Measurements from ENCODE around the gene MBTPS1. TPM values are rescaled to one million over a fixed set of nuclear protein-coding genes. Genes with fewer than 3 reads are reported as not detected.

The MBTPS1 gene
- total and polyA plus RNA-seq, 9 of the 15 experiments (the other 6 are each of a cell fraction or from before 2014, with no cell fraction given), result 2.8 to 57.6 (median 43.8) TPM

DNA sequence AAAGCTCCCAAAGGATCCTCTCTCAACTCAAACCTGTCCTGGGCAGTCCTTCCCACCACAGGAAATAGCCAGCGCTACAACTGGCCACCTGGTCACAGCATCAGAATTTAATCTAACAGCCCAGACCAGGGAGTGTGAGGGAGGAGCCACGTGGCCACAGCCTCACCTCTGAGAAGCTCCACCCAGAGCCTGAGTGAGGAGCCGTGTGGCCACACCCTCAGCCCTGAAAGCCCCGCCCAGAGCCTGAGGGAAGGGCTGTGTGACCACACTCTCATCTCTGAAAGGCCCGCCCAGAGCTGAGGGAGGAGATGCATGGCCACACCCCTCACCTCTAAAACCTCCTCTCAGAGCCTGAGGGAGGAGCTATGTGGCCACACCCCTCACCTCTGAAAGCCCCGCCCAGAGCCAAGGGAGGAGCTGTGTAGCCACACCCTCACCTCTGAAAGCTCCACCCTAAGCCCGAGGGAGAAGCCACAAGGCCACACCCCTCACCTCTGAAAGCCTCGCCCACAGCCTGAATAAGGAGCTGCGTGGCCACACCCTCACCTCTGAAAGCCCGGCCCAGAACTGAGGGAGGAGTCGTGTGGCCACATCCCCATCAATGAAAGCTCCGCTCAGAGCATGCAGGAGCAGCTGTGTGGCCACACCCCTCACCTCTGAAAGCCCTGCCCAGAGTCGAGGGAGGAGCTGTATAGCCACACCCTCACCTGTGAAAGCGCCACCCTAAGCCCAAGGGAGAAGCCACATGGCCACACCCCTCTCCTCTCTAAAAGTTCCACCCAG lies 102.8 kb downstream of the MBTPS1 start (continued):
- TF ChIP-seq ARID4B (CRISPR knock-in tag; IDR thresholded peaks at IDR 0.05) (no peak), SRF (CRISPR knock-in tag; IDR thresholded peaks at IDR 0.05) (peak in 1 of 2 experiments; percentile 83; a peak in 2 of 4 replicates), ZNF146 (CRISPR knock-in tag; IDR thresholded peaks at IDR 0.05; ENCODE audit: unreplicated experiment) (no peak), ZNF311 (CRISPR knock-in tag; IDR thresholded peaks at IDR 0.05) (no peak), CTCFL (IDR thresholded peaks at IDR 0.05; ENCODE audit: borderline replicate concordance, insufficient read depth, low read depth, low read length, poor library complexity, severe bottlenecking) (no peak), ZNF589 (CRISPR knock-in tag; IDR thresholded peaks at IDR 0.05; ENCODE audit: low read depth) (no peak), NFXL1 (CRISPR knock-in tag; IDR thresholded peaks at IDR 0.05) (no peak)
- TF ChIP-seq, protein P1, sequence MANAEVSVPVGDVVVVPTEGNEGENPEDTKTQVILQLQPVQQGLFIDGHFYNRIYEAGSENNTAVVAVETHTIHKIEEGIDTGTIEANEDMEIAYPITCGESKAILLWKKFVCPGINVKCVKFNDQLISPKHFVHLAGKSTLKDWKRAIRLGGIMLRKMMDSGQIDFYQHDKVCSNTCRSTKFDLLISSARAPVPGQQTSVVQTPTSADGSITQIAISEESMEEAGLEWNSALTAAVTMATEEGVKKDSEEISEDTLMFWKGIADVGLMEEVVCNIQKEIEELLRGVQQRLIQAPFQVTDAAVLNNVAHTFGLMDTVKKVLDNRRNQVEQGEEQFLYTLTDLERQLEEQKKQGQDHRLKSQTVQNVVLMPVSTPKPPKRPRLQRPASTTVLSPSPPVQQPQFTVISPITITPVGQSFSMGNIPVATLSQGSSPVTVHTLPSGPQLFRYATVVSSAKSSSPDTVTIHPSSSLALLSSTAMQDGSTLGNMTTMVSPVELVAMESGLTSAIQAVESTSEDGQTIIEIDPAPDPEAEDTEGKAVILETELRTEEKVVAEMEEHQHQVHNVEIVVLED (CRISPR knock-in tag; IDR thresholded peaks at IDR 0.05), result no peak
- TF ChIP-seq, protein P2, sequence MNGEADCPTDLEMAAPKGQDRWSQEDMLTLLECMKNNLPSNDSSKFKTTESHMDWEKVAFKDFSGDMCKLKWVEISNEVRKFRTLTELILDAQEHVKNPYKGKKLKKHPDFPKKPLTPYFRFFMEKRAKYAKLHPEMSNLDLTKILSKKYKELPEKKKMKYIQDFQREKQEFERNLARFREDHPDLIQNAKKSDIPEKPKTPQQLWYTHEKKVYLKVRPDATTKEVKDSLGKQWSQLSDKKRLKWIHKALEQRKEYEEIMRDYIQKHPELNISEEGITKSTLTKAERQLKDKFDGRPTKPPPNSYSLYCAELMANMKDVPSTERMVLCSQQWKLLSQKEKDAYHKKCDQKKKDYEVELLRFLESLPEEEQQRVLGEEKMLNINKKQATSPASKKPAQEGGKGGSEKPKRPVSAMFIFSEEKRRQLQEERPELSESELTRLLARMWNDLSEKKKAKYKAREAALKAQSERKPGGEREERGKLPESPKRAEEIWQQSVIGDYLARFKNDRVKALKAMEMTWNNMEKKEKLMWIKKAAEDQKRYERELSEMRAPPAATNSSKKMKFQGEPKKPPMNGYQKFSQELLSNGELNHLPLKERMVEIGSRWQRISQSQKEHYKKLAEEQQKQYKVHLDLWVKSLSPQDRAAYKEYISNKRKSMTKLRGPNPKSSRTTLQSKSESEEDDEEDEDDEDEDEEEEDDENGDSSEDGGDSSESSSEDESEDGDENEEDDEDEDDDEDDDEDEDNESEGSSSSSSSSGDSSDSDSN (IDR thresholded peaks at IDR 0.05; ENCODE audit: borderline replicate concordance in 1 of 2, low read depth in 2 of 2, low read length in 2 of 2), result no peak
